Ammon's horn (tissue), 1 donor: ENCODE results near the gene A1BG.

Experiments
- DNase-seq: peaks from one replicate; pipeline ENCODE4 v3.0.0-alpha.2; 2016; ENCODE audit warnings: low spot score

The A1BG gene, protein sequence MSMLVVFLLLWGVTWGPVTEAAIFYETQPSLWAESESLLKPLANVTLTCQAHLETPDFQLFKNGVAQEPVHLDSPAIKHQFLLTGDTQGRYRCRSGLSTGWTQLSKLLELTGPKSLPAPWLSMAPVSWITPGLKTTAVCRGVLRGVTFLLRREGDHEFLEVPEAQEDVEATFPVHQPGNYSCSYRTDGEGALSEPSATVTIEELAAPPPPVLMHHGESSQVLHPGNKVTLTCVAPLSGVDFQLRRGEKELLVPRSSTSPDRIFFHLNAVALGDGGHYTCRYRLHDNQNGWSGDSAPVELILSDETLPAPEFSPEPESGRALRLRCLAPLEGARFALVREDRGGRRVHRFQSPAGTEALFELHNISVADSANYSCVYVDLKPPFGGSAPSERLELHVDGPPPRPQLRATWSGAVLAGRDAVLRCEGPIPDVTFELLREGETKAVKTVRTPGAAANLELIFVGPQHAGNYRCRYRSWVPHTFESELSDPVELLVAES

DNA sequence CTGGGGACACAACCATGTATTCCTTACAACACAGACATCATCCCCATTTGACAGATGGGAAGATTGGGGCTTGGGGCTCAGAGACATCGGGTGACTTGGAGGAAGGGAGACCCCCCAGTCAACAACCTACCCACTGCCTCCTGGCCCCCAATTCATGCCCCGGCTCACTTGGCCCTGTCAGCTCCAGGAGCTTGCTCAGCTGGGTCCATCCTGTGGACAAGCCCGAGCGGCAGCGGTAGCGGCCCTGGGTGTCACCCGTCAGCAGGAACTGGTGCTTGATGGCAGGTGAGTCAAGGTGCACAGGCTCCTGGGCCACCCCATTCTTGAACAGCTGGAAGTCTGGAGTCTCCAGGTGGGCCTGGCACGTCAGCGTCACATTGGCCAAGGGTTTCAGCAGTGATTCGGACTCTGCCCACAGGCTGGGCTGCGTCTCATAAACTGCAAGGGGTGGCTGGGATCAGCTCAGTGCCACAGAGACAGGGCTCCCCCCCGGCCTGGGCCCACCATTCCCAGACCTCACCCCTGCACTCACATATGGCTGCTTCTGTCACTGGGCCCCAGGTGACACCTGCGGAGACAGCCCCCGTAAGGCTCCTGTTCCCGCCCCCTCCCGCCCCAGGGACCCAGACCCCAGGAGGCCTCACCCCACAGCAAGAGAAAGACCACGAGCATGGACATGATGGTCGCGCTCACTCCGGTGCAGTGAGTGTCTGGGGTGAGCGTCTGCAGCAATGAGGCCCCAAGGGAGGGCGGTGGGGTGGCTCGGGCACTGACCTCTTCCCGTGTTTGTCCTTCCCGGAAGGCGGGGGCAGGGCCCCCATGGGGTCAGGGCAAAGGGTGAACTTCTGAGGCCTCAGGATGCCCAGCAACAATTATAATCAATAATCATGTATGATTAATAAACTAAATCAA is at the start of gene A1BG:
A1BG (minus strand) TSS at position 733 of the 912 bp plus-strand sequence; CDS start at position 678, 55 bp downstream.
- no peak for DNase-seq

DNA sequence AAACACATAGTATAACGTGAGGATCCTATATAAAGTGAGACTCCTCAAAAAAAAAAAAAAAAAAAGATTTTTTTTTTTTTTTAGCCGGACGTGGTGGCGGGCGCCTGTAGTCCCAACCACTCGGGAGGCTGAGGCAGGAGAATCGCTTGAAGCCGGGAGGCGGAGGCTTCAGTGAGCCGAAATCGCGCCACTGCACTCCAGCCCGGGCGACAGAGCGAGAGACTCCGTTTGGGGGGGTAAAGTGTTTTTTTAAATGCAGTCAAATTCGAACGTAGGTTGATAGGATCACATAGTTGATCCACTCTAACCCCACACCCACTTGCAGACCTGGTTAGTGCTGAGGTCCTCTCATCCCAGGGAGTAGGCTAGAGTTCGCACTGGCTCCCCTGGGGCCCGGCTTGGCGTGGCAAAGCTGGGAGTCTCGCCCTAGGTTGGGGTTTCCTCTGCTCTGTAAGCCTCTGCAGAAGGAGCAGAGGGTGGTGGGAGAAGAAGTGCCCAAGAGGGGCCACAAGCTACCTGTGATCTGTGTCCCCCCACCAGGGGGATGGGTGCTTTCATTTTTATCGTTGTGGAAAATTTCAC is 48.6 kb upstream of the A1BG start:
- no peak for DNase-seq

DNA sequence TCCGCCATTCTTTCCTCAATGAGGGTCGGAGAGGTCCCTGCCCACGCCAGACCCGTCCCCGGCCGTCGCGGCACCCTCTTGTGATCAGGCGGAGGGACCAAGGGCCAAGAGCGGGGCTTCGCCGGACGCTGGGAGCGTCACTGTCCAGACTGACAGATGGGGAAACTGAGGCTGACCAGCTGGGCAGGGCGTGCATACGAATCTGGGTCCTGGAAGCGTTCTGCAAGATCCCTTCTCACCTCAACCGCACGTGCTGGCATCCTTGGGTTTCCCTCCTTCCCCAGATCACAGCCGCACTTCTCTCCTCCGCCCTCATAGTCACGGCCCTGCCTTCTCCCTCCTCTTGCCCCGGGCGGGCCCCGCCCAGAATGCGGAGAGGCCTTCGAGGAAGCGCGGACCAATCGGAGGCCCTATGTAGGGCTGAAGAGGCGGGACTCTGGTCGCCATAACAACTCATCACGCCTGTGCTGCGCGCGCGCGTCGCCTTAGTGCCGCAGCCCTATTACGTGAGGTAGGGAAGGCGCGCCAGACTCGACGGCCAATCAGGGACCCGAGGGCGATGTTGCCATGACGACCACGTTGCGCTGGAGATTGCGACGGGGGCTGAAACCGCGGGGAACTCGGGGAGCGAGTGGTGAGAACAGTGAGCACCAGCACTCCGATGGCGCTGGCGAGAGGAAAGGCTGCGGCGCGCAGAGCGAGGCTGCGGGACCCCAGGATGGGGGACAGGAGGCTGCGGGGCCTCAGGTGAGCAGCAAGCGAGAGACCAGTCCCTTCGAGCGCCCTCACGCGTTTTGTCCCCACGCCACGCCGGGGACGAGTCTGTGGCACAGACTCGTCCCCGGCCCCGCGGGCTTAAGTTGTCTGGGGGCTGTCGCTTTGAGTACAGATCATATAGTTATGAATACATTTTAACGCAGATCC is 47.9 kb upstream of the A1BG start:
- DNase-seq, result peak; percentile 100

DNA sequence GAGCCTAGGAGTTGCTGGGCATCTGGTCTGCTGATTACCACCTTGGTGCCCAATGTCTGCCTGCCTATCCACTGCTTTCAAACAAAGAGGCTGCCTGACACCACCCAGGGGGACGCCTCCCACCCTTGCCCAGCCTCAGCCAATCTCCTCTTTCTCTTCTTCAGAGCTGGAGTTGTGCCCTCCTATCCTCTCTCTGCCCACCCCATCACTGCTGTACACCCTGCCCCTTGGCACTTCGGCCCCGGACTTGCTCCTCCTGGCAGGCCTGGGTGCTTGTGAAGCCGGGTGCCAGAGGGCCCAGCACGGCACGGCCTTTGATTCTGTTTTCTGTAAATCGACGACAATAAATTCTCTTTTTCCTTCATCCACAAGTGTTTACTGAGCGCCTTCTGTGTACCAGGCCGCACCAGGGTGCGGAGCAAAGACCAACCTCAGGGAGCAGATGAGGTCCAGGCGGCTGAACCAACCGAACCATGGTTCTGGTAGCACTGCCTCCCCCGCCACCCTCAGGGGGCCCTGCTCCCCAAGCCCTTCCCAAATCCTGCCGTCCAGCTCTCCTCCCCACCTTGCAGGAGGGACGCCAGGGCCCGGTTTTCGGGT is 47.1 kb upstream of the A1BG start:
- DNase-seq, result peak; percentile 78

DNA sequence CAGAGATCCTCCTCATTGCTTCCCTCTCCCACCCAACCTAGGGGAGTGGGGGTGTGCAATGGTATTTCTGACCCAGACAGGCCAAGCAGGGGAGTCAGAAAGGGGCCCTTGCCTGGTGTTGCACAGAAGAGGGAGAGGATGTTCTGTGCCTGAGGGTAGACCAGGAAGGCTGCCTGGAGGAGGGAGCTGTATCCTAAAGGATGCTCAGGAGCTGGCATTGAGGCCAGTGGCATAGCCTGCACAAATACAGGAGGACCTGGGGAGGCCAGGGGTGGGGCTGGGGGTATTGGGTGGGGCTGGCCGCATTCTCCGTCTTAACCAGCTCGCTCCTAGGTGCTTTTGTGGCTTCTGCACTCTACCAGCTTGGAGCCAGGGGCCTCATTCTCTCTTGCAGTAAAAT is 46.6 kb upstream of the A1BG start:
- no peak for DNase-seq

DNA sequence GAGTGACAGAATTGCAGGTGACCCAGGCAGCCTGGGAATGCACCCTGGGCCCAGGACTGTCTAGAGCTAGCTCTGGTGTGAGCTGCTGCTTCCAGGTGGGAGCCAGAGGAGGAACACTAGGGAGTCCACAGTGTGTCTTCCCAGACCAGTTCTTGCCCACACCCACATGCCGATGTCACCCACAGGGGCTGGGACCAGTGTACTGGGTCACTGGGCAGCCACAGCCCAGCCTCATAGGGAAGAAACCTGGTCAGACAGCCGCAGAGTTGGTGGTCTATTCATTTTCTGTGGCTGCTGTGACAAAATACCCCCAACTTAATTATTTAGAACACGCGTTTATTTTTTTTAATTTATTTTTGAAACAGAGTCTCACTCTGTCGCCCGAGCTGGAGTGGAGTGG is 45.3 kb upstream of the A1BG start:
- DNase-seq, result no peak

DNA sequence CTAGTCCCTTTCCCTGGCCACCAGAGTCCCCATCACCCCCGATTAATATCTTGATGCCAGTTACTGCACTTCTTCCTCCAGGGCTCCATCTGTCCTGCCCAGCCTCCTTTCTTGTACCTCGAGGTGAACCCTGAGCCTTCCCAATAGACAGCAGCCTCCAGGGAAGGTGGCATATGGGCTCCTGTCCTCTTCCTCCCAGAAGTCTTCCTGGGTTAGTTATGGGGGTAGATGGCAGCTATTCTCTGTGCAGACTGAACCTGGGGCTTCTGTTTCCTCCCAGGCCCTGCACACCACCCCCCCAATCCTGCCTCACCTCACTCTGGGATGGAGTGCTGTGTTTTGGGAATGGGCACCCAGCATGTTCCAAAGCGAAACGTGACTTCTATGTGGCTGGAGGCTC is 44.8 kb upstream of the A1BG start:
- DNase-seq, result no peak

DNA sequence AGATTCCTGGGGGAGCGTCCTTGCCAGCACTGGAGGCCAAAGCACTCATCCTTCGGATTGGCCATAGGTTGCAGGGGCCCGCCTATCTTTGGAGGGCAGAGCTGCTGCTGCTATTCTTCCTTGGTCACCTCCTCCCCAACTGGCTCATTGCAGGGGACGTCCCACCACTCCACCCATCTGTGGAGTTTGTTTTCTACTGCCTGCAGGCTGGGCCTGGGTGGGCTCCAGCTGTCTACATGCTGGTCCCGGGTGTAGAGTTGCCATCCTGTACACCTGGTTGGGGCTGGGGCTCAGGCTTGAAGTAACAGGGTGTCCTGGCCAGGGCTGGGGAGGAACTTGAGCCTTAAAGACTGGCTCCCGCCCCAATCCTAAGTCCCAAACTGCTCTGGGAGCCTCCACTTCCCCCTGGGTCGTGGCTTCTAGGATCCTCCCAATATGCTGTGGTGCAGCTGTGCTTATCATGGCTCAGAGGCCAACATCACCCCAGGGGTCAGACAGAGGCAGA is 44.3 kb upstream of the A1BG start:
- DNase-seq, result no peak

DNA sequence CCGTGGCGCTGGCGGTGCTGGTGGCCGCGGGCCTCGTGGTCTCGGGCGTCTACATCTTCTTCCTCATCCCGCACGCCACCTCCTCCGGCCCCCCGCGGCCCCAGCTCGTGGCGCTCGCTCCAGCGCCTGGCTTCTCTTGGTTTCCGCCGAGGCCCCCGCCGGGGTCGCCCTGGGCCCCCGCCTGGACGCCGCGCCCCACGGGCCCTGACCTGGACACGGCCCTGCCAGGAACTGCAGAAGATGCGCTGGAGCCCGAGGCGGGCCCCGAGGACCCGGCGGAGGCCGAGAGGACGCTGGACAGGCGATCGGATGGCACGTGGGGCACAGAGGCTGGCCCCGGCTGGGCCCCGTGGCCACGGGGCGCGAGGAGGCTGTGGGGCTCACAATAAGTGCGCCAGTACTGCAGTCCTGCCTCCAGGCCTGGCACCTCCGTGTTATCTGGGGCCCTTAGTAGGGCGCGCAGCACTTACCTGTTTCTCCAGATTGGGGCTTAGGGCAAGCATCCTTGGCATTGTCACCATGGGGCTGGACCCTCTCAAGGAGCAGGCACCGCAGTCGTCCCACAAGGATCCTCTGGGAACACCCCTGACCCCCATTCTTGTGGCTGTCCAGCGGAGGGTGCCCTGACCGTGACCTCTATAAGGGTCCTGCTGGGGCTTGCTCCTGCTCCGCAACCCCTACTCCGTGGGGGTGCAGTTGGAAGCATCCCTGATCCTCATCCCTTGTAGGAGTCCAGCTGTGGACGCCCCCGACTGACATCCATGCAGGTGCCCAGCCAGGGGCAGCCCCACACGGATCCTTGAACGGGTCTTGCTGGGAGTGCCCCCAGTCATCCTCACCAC is 43.6 kb upstream of the A1BG start:
- no peak for DNase-seq

DNA sequence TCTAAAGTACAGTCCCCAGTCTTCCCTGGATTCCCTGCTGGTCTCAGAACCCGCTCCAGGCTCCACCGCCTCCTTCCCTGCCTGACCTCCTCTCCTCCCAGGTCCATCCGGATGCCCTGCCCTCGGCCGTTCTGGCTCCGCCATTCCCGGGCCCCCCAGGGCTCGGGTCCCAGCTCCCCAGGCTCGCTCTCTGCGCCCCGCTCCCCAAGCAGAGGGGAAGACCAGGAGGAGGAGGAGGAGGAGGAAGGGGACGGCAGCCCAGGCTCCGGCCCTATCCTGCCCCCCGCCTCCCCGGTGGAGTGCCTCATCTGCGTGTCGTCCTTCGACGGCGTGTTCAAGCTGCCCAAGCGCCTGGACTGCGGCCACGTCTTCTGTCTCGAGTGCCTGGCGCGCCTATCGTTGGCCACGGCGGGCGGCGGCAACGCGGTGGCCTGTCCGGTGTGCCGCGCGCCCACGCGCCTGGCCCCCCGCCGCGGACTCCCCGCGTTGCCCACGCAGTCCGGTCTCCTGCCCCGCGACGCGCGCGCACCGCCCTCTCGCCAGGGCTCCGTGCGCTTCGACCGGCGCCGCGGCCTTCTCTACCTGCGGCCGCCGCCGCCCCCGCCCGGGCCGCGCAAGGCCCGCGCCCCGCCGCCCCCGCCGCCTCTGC is 42.8 kb upstream of the A1BG start:
- no peak for DNase-seq

DNA sequence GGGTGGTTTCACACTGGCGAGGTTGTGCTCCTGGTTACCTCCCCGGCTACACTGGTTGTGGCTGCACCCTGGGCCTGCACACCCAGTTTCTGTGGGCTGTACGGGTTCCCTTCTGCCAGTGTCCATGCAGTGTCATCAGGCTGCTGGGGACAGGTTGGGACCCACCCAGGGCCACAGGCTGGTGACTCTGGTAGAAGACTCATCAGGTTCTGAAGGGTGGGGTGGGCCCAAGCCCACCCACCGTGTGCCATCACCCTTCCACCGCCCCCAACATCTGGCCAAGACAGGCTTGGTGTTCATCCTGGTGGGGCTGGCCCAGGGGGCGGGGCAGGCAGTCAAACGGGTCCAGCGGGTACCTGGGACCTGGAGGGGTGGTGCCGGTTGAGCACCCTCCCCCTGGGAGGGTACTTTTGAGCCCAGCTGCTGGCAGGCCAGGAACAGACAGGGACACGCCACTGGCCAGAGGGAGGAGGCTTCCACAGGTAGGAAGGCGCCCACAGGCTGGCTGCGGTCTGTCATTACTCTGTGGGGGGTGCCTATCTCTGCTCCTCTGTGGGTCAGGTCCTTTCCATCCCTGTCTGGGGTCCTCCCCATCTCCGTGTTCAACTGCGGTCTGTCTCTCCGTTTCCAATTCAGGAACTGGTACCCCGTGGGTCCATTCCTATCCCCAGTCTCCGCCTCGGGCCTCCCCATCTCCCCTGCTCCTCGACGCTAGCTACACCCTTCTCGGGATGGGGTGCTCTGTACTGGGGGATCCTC is 42.1 kb upstream of the A1BG start, which contains the start of gene RNF225:
RNF225 (plus strand) TSS at position 437 of the 759 bp plus-strand sequence. CDS start 434 bp downstream, outside the sequence.
- DNase-seq, result no peak

DNA sequence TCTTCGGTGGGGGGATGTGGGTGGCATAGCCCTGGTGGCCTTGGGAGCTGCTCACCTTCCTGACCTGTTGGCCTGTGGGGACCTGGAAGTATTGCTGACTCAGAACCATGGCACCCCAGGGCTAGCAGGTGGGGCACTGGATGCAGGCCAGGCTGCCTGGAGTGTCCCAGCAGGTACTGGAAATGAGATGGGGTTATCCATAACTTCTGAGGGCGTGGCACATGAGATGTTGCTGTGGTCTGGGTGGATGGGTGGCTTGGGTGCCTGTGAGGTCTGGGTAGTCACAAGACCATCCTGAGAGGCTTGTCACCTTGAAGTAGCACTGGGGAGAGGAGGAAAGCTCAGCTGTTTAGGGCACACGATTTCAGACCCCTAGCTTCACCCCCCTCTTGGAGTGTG is 41.5 kb upstream of the A1BG start:
- no peak for DNase-seq

DNA sequence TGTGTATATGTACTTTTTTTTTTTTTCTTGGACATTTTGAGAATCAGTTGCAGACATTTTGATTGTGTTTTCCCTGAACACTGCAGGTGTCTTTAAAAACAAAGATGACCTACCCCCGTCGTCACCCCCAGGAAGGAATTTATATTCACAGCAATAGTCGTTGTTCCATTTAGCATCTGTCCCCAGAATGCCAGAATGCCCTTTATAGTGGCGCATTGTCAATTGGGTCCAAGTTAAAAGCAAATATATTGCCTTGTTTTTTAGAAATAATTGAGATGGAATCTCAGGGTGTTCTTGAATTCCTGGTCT is 40.4 kb upstream of the A1BG start:
- no peak for DNase-seq

DNA sequence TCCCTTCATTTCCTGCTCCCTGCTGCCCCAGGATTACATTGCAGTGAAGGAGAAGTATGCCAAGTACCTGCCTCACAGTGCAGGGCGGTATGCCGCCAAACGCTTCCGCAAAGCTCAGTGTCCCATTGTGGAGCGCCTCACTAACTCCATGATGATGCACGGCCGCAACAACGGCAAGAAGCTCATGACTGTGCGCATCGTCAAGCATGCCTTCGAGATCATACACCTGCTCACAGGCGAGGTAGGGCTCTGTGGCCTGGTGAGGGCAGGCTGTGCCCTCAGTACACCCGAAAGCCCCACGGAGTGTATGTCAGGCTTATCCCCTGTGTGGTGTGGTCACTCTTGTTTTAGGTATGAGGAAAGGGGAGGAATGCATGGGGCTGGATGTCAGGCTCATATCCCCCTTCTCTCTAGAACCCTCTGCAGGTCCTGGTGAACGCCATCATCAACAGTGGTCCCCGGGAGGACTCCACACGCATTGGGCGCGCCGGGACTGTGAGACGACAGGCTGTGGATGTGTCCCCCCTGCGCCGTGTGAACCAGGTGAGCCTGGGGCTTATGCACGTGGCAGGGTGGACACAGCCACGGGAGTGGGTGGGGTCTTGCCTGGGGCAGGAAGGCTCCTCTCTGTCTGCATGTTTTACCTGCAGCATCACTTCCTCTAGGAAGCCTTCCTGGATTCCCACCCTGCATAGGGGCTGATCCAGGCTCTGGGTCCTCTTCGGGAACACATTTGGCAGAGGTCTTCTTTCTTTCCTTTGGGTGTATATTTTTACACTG is 39.8 kb upstream of the A1BG start:
- no peak for DNase-seq

DNA sequence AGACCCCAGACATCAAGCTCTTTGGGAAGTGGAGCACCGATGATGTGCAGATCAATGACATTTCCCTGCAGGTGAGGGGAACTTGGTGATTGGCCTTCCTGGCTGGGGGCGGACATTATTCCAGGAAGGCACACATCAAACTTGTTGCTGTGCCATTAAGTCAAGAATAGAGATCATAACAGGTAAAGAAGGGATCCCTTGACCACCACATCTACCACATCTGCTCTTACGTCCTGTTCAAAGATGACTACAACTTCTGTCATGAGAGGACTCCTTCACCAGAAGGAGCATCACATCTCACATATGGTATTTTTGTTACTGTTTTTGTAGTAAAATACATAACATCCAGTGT is 34.9 kb upstream of the A1BG start:
- DNase-seq, result no peak

DNA sequence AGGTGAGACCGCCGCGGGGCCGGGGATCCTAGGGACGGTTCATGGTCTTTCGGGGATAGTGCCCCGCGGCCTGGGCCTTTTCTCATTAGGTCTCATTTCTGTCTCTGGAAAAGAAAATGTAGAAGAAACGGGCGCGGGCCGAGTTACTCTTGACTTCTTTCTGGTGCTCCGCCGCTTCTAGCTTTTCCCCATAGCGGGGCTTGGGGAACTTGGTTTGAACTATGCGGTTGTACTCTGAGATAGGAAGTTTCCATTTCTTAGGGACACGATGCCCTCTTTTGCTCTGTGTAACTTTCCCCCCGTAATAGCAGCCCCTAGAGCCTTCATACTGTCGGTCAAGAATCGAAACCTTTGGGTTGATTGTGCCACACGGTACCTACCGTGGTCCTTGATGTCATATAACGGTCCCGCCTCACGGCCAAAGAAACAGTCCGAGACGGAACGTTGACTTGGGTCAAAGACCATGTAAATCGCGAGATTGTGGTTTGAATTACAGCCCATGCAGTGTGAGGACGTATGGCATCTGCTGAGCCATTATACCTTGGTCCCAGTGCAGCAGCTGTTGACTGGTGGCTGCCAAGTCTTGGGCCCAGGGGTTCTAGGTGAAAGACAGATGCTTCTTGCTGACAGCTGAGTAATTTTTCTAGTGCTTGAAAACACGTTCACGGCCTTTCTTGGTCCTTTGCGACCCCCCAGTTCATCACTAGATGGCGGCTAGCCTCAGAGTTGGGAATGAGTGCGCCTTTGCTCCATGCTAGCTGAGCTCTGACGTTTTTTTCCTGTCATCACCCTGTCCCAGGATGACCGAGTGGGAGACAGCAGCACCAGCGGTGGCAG is 34.3 kb upstream of the A1BG start:
- DNase-seq, result no peak
